ENCODE measurements around the gene SLC1A4.

SLC1A4 gene

GRCh38 chr2:64990876-64991275 is 1.7 kb downstream of the SLC1A4 start:
- no peak for TF ChIP-seq CTCF (IDR thresholded peaks at IDR 0.05; ENCODE audit: insufficient read depth, low read depth, low read length, missing control alignments)
- no peak for DNase-seq (ENCODE audit: low read depth)
- no peak overlapping the region for H3K4me3 ChIP-seq (ENCODE audit: low read length)

- TF ChIP-seq CTCF (IDR thresholded peaks at IDR 0.05; ENCODE audit: insufficient read depth, low read depth, low read length, missing control alignments) = no peak
- peak; percentile 17 for DNase-seq (ENCODE audit: low read depth)
- no peak overlapping the region for H3K4me3 ChIP-seq (ENCODE audit: low read length)
These were observed 3.0 kb downstream of the SLC1A4 start for GRCh38 chr2:64992218-64992617.

GRCh38 chr2:64992990-64993389 is 3.8 kb downstream of the SLC1A4 start:
- no peak overlapping the region for H3K4me3 ChIP-seq (ENCODE audit: low read length)
- no peak for TF ChIP-seq CTCF (IDR thresholded peaks at IDR 0.05; ENCODE audit: insufficient read depth, low read depth, low read length, missing control alignments)
- DNase-seq (ENCODE audit: low read depth) = peak; percentile 24

- DNase-seq (ENCODE audit: low read depth) = no peak
- TF ChIP-seq CTCF (IDR thresholded peaks at IDR 0.05; ENCODE audit: insufficient read depth, low read depth, low read length, missing control alignments) = no peak
These were observed 5.8 kb downstream of the SLC1A4 start for GRCh38 chr2:64995041-64995440.

GRCh38 chr2:64996871-64997307 is 7.7 kb downstream of the SLC1A4 start:
- no peak overlapping the region for H3K4me3 ChIP-seq (ENCODE audit: low read length)
- DNase-seq (ENCODE audit: low read depth) = no peak
- no peak for TF ChIP-seq CTCF (IDR thresholded peaks at IDR 0.05; ENCODE audit: insufficient read depth, low read depth, low read length, missing control alignments)

More at GRCh38 chr2:64995041-64995440, 5.8 kb downstream of the SLC1A4 start:
- no peak overlapping the region for H3K4me3 ChIP-seq (ENCODE audit: low read length)

- no peak overlapping the region for H3K4me3 ChIP-seq (ENCODE audit: low read length)
- DNase-seq (ENCODE audit: low read depth) = no peak
- TF ChIP-seq CTCF (IDR thresholded peaks at IDR 0.05; ENCODE audit: insufficient read depth, low read depth, low read length, missing control alignments) = no peak
These were observed 9.5 kb downstream of the SLC1A4 start for GRCh38 chr2:64998658-64999061.

GRCh38 chr2:64999754-65000153 is 10.6 kb downstream of the SLC1A4 start:
- H3K4me3 ChIP-seq (ENCODE audit: low read length) = no peak overlapping the region
- no peak for DNase-seq (ENCODE audit: low read depth)
- no peak for TF ChIP-seq CTCF (IDR thresholded peaks at IDR 0.05; ENCODE audit: insufficient read depth, low read depth, low read length, missing control alignments)

Data from epithelial cell of esophagus (primary cell).